HepG2 (cell line): Measurements from ENCODE around the gene APOBEC3B.

Experiments
- HDAC2 ChIP-seq: sonication (generic); formaldehyde crosslinking; IDR thresholded peaks from 2 replicates; pipeline ENCODE4 v1.4.0; 2020; ENCODE audit warnings: missing genetic modification reagents
- SP2 ChIP-seq: sonication (generic); formaldehyde crosslinking; IDR thresholded peaks from 2 replicates; pipeline ENCODE4 v1.5.1; 2020; ENCODE audit warnings: mild to moderate bottlenecking, missing genetic modification reagents

GRCh38 chr22:38938925-38939324 is 43.2 kb upstream of the APOBEC3B start:
- TF ChIP-seq HDAC2 (CRISPR knock-in tag) (no peak), SP2 (CRISPR knock-in tag) (no peak)
